GM23338 (cell line): ENCODE results near the gene FAAH2. TPM values are rescaled to one million over a fixed set of nuclear protein-coding genes. Genes with fewer than 3 reads are reported as not detected.

ENCODE experiments used
- ATAC-seq: fragments of 200-7000 bp; cut with Tn5 transposase; 3 replicates; pipeline ENCODE4 v1.9.1; 2020
- DNase-seq: peaks from one replicate; pipeline ENCODE4 v3.0.0-alpha.2; 2015; ENCODE audit warnings: low spot score
- H2AFZ ChIP-seq: fragments of 200-600 bp; sonication (generic); 2 replicates; pipeline ENCODE4 v1.8.0; 2016; ENCODE audit warnings: antibody characterized with exemption, mild to moderate bottlenecking, moderate library complexity
- H3F3A ChIP-seq: fragments of 200-600 bp; sonication (generic); replicated peaks from 2 replicates; pipeline ENCODE4 v1.8.0; 2017; ENCODE audit warnings: antibody characterized with exemption, mixed run types, low read depth
- H3K27ac ChIP-seq: fragments of 200-600 bp; sonication (generic); 2 replicates; pipeline ENCODE4 v1.6.1; 2016; ENCODE audit warnings: low read depth
- H3K27me3 ChIP-seq: fragments of 200-600 bp; sonication (generic); 2 replicates; pipeline ENCODE4 v1.8.0; 2016; ENCODE audit warnings: mild to moderate bottlenecking, mixed run types, moderate library complexity; ENCODE audit not compliant: insufficient read depth
- H3K36me3 ChIP-seq: fragments of 200-600 bp; sonication (generic); 2 replicates; pipeline ENCODE4 v1.8.0; 2016; ENCODE audit warnings: mild to moderate bottlenecking; ENCODE audit not compliant: insufficient read depth
- H3K4me1 ChIP-seq: fragments of 200-600 bp; sonication (generic); 2 replicates; pipeline ENCODE4 v1.8.0; 2016; ENCODE audit warnings: mild to moderate bottlenecking, moderate library complexity; ENCODE audit not compliant: insufficient read depth
- H3K4me2 ChIP-seq: fragments of 200-600 bp; sonication (generic); 2 replicates; pipeline ENCODE4 v1.7.1; 2017; ENCODE audit warnings: mixed run types
- H3K4me3 ChIP-seq: fragments of 200-600 bp; sonication (generic); 2 replicates; pipeline ENCODE4 v1.6.1; 2016; ENCODE audit warnings: mixed run types
- H3K79me2 ChIP-seq: fragments of 200-600 bp; sonication (generic); replicated peaks from 2 replicates; pipeline ENCODE4 v1.8.0; 2017; ENCODE audit warnings: mild to moderate bottlenecking; ENCODE audit not compliant: insufficient read depth
- H3K9me2 ChIP-seq: fragments of 200-600 bp; sonication (generic); 2 replicates; pipeline ENCODE4 v1.8.0; 2017; ENCODE audit not compliant: insufficient read depth
- H4K20me1 ChIP-seq: fragments of 200-600 bp; sonication (generic); replicated peaks from 2 replicates; pipeline ENCODE4 v1.8.0; 2017; ENCODE audit warnings: mild to moderate bottlenecking; ENCODE audit not compliant: insufficient read depth
- H3K27ac Mint-ChIP-seq: 2 replicates; pipeline ENCODE4 v1.8.0; 2020; ENCODE audit warnings: inconsistent platforms, mild to moderate bottlenecking, moderate library complexity, mixed read lengths
- H3K27me3 Mint-ChIP-seq: 3 replicates; pipeline ENCODE4 v1.8.0; 2022; ENCODE audit warnings: low read depth, mild to moderate bottlenecking, moderate library complexity, mixed read lengths, inconsistent platforms; ENCODE audit not compliant: insufficient read depth, poor library complexity
- H3K36me3 Mint-ChIP-seq: 3 replicates; pipeline ENCODE4 v1.8.0; 2021; ENCODE audit warnings: low read depth, mild to moderate bottlenecking, inconsistent platforms, moderate library complexity, mixed read lengths
- H3K4me1 Mint-ChIP-seq: 3 replicates; pipeline ENCODE4 v1.8.0; 2020; ENCODE audit warnings: mild to moderate bottlenecking, inconsistent platforms, mixed read lengths
- H3K4me3 Mint-ChIP-seq: 3 replicates; pipeline ENCODE4 v1.8.0; 2021; ENCODE audit warnings: moderate library complexity, mild to moderate bottlenecking, inconsistent platforms, mixed read lengths
- H3K9me3 Mint-ChIP-seq: 3 replicates; pipeline ENCODE4 v1.8.0; 2020; ENCODE audit warnings: moderate library complexity, mild to moderate bottlenecking, inconsistent platforms, mixed read lengths
- NANOG ChIP-seq: IDR thresholded peaks from 2 replicates; pipeline ENCODE4 v1.6.1; 2016; ENCODE audit warnings: antibody characterized with exemption, borderline replicate concordance
- ZNF462 ChIP-seq: fragments of 250-450 bp; sonication (Bioruptor Pico); IDR thresholded peaks from 2 replicates; pipeline ENCODE4 v1.5.0; 2020; ENCODE audit warnings: mild to moderate bottlenecking, moderate library complexity
- polyA plus RNA-seq: library from polyadenylated mRNA; unstranded; fragments of >200 nt; fragmentation: Nextera tagmentation; extraction: Ambion mirVana; gene quantifications from 2 replicates; pipeline ENCODE4 v1.2.1, GENCODE V29; 2016
- total RNA-seq: library from RNA; depleted of rRNA; stranded (reverse); fragments of >200 nt; shearing (Covaris generic); gene quantifications from 2 replicates; pipeline ENCODE4 v1.2.3, GENCODE V29; 2014

Gene FAAH2
- total and polyA plus RNA-seq, 2 experiments from 2014 or later = 5.3 to 6.0 TPM

- no peak for TF ChIP-seq ZNF462 (CRISPR knock-in tag)
These were observed 92.8 kb downstream of the FAAH2 start (continued) for GRCh38 chrX:57379296-57379695.

GRCh38 chrX:57380026-57380796 lies 93.7 kb downstream of the FAAH2 start:
- no peak overlapping the region for H3K27ac Mint-ChIP-seq

More at GRCh38 chrX:57380026-57380796, 93.7 kb downstream of the FAAH2 start:
- no peaks in the 10 kb centered on the region for H3F3A ChIP-seq
- no peak overlapping the region for H3K4me3 ChIP-seq
- no peaks in the 10 kb centered on the region for H3K9me3 Mint-ChIP-seq
- peaks cover 3% of the 10 kb centered on the region; the same call in 1 of the 3 replicates for H3K36me3 Mint-ChIP-seq
- H2AFZ ChIP-seq = no peak overlapping the region
- no peak for DNase-seq
- no peaks in the 10 kb centered on the region for H3K27me3 Mint-ChIP-seq
- H3K36me3 ChIP-seq = no peaks in the 10 kb centered on the region
- H3K9me2 ChIP-seq = no peaks in the 10 kb centered on the region
- no peaks in the 10 kb centered on the region for H3K27me3 ChIP-seq
- H3K4me2 ChIP-seq = no peak overlapping the region
- H4K20me1 ChIP-seq = no peaks in the 10 kb centered on the region
- no peak for ATAC-seq
- no peaks in the 10 kb centered on the region for H3K4me1 ChIP-seq
- H3K4me3 Mint-ChIP-seq = no peak overlapping the region
- H3K27ac ChIP-seq = no peak overlapping the region
- no peaks in the 10 kb centered on the region for H3K4me1 Mint-ChIP-seq
- TF ChIP-seq NANOG = no peak
- no peak for TF ChIP-seq ZNF462 (CRISPR knock-in tag)
- no peaks in the 10 kb centered on the region for H3K79me2 ChIP-seq
